Loucy (cell line): Measurements from ENCODE around the gene ETNK1.

Source experiments
- H2AFZ ChIP-seq: fragments of 200-600 bp; sonication (generic); 2 replicates; pipeline ENCODE4 v1.6.0; 2016; ENCODE audit warnings: antibody characterized with exemption, mild to moderate bottlenecking, low read length, moderate library complexity
- H3F3A ChIP-seq: fragments of 200-600 bp; 2 replicates; pipeline ENCODE4 v1.6.0; 2016; ENCODE audit warnings: antibody characterized with exemption, low read depth, mild to moderate bottlenecking
- H3K27me3 ChIP-seq: fragments of 200-600 bp; sonication (generic); 2 replicates; pipeline ENCODE4 v1.6.1; 2014; ENCODE audit warnings: low read length, mild to moderate bottlenecking; ENCODE audit not compliant: insufficient read depth, poor library complexity, severe bottlenecking
- H3K36me3 ChIP-seq: fragments of 200-600 bp; sonication (generic); 2 replicates; pipeline ENCODE4 v1.6.1; 2016; ENCODE audit warnings: low read length; ENCODE audit not compliant: insufficient read depth
- H3K4me1 ChIP-seq: fragments of 200-600 bp; sonication (generic); 2 replicates; pipeline ENCODE4 v1.5.1; 2014; ENCODE audit warnings: low read length, mild to moderate bottlenecking; ENCODE audit not compliant: insufficient read depth, poor library complexity, severe bottlenecking
- H3K4me2 ChIP-seq: fragments of 200-600 bp; sonication (generic); 2 replicates; pipeline ENCODE4 v1.6.0; 2014; ENCODE audit warnings: antibody characterized with exemption, low read length, low read depth, mild to moderate bottlenecking; ENCODE audit not compliant: poor library complexity, severe bottlenecking
- H3K4me3 ChIP-seq: fragments of 200-600 bp; sonication (generic); 2 replicates; pipeline ENCODE4 v1.5.1; 2014; ENCODE audit warnings: low read length, mild to moderate bottlenecking, mixed read lengths; ENCODE audit not compliant: poor library complexity, severe bottlenecking
- H3K79me2 ChIP-seq: fragments of 200-600 bp; sonication (generic); 2 replicates; pipeline ENCODE4 v1.6.1; 2014; ENCODE audit warnings: low read length; ENCODE audit not compliant: insufficient read depth
- H3K9ac ChIP-seq: fragments of 200-600 bp; sonication (generic); 2 replicates; pipeline ENCODE4 v1.6.0; 2014; ENCODE audit warnings: mild to moderate bottlenecking, low read depth, low read length, moderate library complexity; ENCODE audit not compliant: poor library complexity, severe bottlenecking
- H3K9me2 ChIP-seq: fragments of 200-600 bp; sonication (generic); replicated peaks from 2 replicates; pipeline ENCODE4 v1.6.1; 2016; ENCODE audit warnings: low read depth, low read length, mixed read lengths
- H3K9me3 ChIP-seq: fragments of 200-600 bp; sonication (generic); 2 replicates; pipeline ENCODE4 v1.6.1; 2014; ENCODE audit warnings: mild to moderate bottlenecking, antibody characterized with exemption, low read length, low read depth; ENCODE audit not compliant: insufficient read depth
- H4K20me1 ChIP-seq: fragments of 200-600 bp; sonication (generic); 2 replicates; pipeline ENCODE4 v1.6.0; 2014; ENCODE audit warnings: antibody characterized with exemption, low read length, mild to moderate bottlenecking; ENCODE audit not compliant: insufficient read depth, poor library complexity, severe bottlenecking
- EZH2phosphoT487 ChIP-seq: fragments of 200-600 bp; IDR thresholded peaks from 2 replicates; pipeline ENCODE4 v1.6.1; 2018; ENCODE audit warnings: antibody characterized with exemption, mild to moderate bottlenecking, moderate library complexity, borderline replicate concordance
- TF ChIP-seq, protein P1 (sequence below): fragments of 200-600 bp; sonication (generic); conservative IDR thresholded peaks from 2 replicates; pipeline ENCODE4 v1.5.1; 2014; ENCODE audit warnings: mild to moderate bottlenecking, antibody characterized with exemption, low read length

ETNK1 gene

DNA sequence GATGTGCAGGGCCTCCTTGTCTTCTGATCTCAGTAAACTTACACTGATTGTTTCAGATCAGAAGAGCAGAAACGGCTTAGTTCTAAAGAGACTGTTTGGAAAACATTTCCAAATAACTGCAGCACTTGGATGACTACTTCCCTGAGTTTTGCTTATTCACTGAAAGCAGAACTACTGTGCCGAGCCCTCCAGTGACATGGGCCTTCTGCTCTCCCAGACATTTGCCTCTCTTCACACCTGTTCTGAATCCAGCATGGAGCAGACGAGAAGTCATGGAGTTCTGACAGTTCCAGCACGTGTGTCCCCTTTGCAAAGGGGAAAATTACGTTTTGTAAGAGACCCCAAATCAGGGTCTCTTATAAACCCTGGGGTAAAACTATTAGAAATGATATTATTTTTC lies 31.4 kb downstream of the ETNK1 start:
- Histone ChIP-seq H4K20me1 (peaks cover 10% of the 10 kb centered on the region), H3K9me2 (no peaks in the 10 kb centered on the region), H2AFZ (no peak overlapping the region), H3K4me1 (no peaks in the 10 kb centered on the region), H3K4me3 (no peak overlapping the region), H3K9ac (no peak overlapping the region), H3K9me3 (no peaks in the 10 kb centered on the region), H3K36me3 (peaks cover 21% of the 10 kb centered on the region; the same call in 1 of the 2 replicates), H3K4me2 (no peak overlapping the region), H3F3A (no peaks in the 10 kb centered on the region), H3K27me3 (no peaks in the 10 kb centered on the region), H3K79me2 (peaks cover 27% of the 10 kb centered on the region)
- no peak for TF ChIP-seq EZH2phosphoT487
- TF ChIP-seq, protein P1, sequence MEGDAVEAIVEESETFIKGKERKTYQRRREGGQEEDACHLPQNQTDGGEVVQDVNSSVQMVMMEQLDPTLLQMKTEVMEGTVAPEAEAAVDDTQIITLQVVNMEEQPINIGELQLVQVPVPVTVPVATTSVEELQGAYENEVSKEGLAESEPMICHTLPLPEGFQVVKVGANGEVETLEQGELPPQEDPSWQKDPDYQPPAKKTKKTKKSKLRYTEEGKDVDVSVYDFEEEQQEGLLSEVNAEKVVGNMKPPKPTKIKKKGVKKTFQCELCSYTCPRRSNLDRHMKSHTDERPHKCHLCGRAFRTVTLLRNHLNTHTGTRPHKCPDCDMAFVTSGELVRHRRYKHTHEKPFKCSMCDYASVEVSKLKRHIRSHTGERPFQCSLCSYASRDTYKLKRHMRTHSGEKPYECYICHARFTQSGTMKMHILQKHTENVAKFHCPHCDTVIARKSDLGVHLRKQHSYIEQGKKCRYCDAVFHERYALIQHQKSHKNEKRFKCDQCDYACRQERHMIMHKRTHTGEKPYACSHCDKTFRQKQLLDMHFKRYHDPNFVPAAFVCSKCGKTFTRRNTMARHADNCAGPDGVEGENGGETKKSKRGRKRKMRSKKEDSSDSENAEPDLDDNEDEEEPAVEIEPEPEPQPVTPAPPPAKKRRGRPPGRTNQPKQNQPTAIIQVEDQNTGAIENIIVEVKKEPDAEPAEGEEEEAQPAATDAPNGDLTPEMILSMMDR: no peak

DNA sequence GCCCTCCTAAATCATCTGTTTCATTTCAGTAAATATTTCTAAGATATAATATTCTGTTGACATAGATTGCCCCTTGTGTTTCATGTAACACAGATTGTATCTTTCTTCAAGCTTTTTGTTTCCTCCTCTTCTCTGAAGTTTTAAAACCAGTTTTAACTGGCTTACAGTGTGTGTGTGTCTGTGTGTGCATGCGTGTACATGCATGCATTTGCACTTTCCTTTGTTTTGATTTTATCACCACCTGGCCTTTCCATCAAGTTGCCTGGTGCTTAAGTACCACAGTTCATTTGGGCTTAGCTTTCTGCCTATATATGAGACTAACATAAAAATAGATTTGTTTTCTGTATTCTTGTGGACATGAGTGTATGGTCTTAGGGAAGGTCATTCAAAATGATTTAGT lies 31.9 kb downstream of the ETNK1 start:
- Histone ChIP-seq H3K9me3 (no peaks in the 10 kb centered on the region), H4K20me1 (peaks cover 10% of the 10 kb centered on the region)

DNA sequence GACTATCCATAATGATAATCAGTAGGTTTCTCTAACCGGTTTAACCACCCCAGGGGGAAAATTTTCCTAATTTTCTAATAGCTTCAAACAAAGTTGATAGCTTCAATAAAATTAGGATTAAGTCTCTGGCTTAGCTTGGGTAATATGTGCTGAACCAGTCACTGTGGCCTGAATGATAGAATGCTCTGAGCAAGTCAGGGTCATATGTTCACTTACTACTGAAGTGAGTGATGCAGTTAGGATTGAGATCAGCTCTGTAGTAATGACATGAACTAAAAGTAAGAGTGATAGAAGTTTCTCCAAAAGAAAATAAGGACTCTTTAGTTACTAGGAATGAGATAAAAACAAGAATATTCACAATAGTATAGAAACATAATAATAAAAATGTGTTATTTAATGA lies 32.6 kb downstream of the ETNK1 start:
- H2AFZ ChIP-seq: no peak overlapping the region
- TF ChIP-seq, protein P1: no peak
- no peak for TF ChIP-seq EZH2phosphoT487
- H3F3A ChIP-seq: no peaks in the 10 kb centered on the region
- no peaks in the 10 kb centered on the region for H3K4me1 ChIP-seq
- no peaks in the 10 kb centered on the region for H3K9me3 ChIP-seq
- peaks cover 10% of the 10 kb centered on the region for H4K20me1 ChIP-seq
- no peak overlapping the region for H3K4me3 ChIP-seq
- H3K36me3 ChIP-seq: peaks cover 20% of the 10 kb centered on the region; the same call in 1 of the 2 replicates
- no peaks in the 10 kb centered on the region for H3K9me2 ChIP-seq
- no peaks in the 10 kb centered on the region for H3K27me3 ChIP-seq
- peaks cover 19% of the 10 kb centered on the region for H3K79me2 ChIP-seq
- H3K4me2 ChIP-seq: no peak overlapping the region
- no peak overlapping the region for H3K9ac ChIP-seq

More for the DNA sequence above, 31.9 kb downstream of the ETNK1 start:
- no peak overlapping the region for H2AFZ ChIP-seq
- H3K4me1 ChIP-seq: no peaks in the 10 kb centered on the region
- H3K9ac ChIP-seq: no peak overlapping the region
- no peak overlapping the region for H3K4me2 ChIP-seq
- no peaks in the 10 kb centered on the region for H3K27me3 ChIP-seq
- H3K4me3 ChIP-seq: no peak overlapping the region
- H3K9me2 ChIP-seq: no peaks in the 10 kb centered on the region
- peaks cover 21% of the 10 kb centered on the region; the same call in 1 of the 2 replicates for H3K36me3 ChIP-seq
- H3F3A ChIP-seq: no peaks in the 10 kb centered on the region
- TF ChIP-seq EZH2phosphoT487: no peak
- TF ChIP-seq, protein P1: no peak
- H3K79me2 ChIP-seq: peaks cover 26% of the 10 kb centered on the region
